DOHH2 (cell line): ENCODE results near the gene RNU2-63P.
"Not testable (repeated sequence)": the region's sequence is repeated elsewhere in the genome, so short reads cannot be mapped to it uniquely, and the experiment has no call there.

Experiments used
- H3F3A ChIP-seq: fragments of 200-600 bp; sonication (generic), shearing (Covaris generic); 2 replicates; pipeline ENCODE4 v1.6.0; 2016; ENCODE audit warnings: antibody characterized with exemption, mild to moderate bottlenecking; ENCODE audit not compliant: control insufficient read depth, insufficient read depth
- H3K27ac ChIP-seq: fragments of 200-600 bp; sonication (generic); 2 replicates; pipeline ENCODE4 v1.5.1; 2014; ENCODE audit warnings: low read depth, mild to moderate bottlenecking, low read length, moderate library complexity
- H3K27me3 ChIP-seq: fragments of 200-600 bp; sonication (generic); 2 replicates; pipeline ENCODE4 v1.6.1; 2014; ENCODE audit warnings: mild to moderate bottlenecking, low read length, mixed read lengths; ENCODE audit not compliant: control insufficient read depth
- H3K36me3 ChIP-seq: fragments of 200-600 bp; sonication (generic); 2 replicates; pipeline ENCODE4 v1.6.1; 2014; ENCODE audit warnings: mild to moderate bottlenecking, low read length, moderate library complexity, mixed read lengths; ENCODE audit not compliant: control insufficient read depth
- H3K4me1 ChIP-seq: fragments of 200-600 bp; sonication (generic); 2 replicates; pipeline ENCODE4 v1.6.1; 2014; ENCODE audit warnings: mild to moderate bottlenecking, low read length, mixed read lengths; ENCODE audit not compliant: control insufficient read depth
- H3K4me2 ChIP-seq: fragments of 200-600 bp; sonication (generic); 2 replicates; pipeline ENCODE4 v1.6.0; 2014; ENCODE audit warnings: mild to moderate bottlenecking, low read length, moderate library complexity
- H3K4me3 ChIP-seq: fragments of 200-600 bp; sonication (generic); 2 replicates; pipeline ENCODE4 v1.5.1; 2014; ENCODE audit warnings: mild to moderate bottlenecking, low read length, mixed read lengths
- H3K79me2 ChIP-seq: fragments of 200-600 bp; sonication (generic); 2 replicates; pipeline ENCODE4 v1.6.1; 2014; ENCODE audit warnings: mild to moderate bottlenecking, low read length, mixed read lengths; ENCODE audit not compliant: control insufficient read depth
- H3K9me2 ChIP-seq: fragments of 200-600 bp; sonication (generic); replicated peaks from 2 replicates; pipeline ENCODE4 v1.6.1; 2014; ENCODE audit warnings: mild to moderate bottlenecking, low read length, mixed read lengths; ENCODE audit not compliant: control insufficient read depth
- H3K9me3 ChIP-seq: fragments of 200-600 bp; sonication (generic); 2 replicates; pipeline ENCODE4 v1.6.1; 2014; ENCODE audit warnings: antibody characterized with exemption, low read length, mixed read lengths; ENCODE audit not compliant: control insufficient read depth, insufficient read depth
- H4K20me1 ChIP-seq: fragments of 200-600 bp; sonication (generic); 2 replicates; pipeline ENCODE4 v1.6.0; 2014; ENCODE audit warnings: low read depth, mild to moderate bottlenecking, antibody characterized with exemption, low read length, moderate library complexity; ENCODE audit not compliant: control insufficient read depth, insufficient read depth
- EZH2phosphoT487 ChIP-seq: fragments of 200-600 bp; sonication (generic); IDR thresholded peaks from 2 replicates; pipeline ENCODE4 v1.6.1; 2017; ENCODE audit warnings: borderline replicate concordance, mild to moderate bottlenecking, antibody characterized with exemption, low read length, moderate library complexity, mixed read lengths
- TF ChIP-seq, protein P1 (sequence below): fragments of 200-600 bp; sonication (generic); IDR thresholded peaks from one replicate; pipeline ENCODE4 v1.5.1; 2014; ENCODE audit warnings: antibody characterized with exemption, mild to moderate bottlenecking, low read depth, low read length; ENCODE audit not compliant: poor library complexity, severe bottlenecking

RNU2-63P gene

GRCh38 chr2:88002359-88002707 is 14.0 kb downstream of the RNU2-63P start:
- Histone ChIP-seq H3K9me2 (no peaks in the 10 kb centered on the region), H3K27ac (peak overlapping the region; percentile 75), H4K20me1 (no peaks in the 10 kb centered on the region), H3K36me3 (no peaks in the 10 kb centered on the region), H3K4me2 (peak overlapping the region; percentile 82), H3K27me3 (no peaks in the 10 kb centered on the region), H3F3A (no peaks in the 10 kb centered on the region), H3K4me3 (peak overlapping the region; percentile 73), H3K79me2 (peaks cover 10% of the 10 kb centered on the region), H3K4me1 (peaks cover 60% of the 10 kb centered on the region), H3K9me3 (no peaks in the 10 kb centered on the region)
- TF ChIP-seq EZH2phosphoT487, result no peak
- TF ChIP-seq, protein P1, sequence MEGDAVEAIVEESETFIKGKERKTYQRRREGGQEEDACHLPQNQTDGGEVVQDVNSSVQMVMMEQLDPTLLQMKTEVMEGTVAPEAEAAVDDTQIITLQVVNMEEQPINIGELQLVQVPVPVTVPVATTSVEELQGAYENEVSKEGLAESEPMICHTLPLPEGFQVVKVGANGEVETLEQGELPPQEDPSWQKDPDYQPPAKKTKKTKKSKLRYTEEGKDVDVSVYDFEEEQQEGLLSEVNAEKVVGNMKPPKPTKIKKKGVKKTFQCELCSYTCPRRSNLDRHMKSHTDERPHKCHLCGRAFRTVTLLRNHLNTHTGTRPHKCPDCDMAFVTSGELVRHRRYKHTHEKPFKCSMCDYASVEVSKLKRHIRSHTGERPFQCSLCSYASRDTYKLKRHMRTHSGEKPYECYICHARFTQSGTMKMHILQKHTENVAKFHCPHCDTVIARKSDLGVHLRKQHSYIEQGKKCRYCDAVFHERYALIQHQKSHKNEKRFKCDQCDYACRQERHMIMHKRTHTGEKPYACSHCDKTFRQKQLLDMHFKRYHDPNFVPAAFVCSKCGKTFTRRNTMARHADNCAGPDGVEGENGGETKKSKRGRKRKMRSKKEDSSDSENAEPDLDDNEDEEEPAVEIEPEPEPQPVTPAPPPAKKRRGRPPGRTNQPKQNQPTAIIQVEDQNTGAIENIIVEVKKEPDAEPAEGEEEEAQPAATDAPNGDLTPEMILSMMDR, result no peak

GRCh38 chr2:88000474-88000873 is 15.9 kb downstream of the RNU2-63P start:
- H3K4me3 ChIP-seq, H3K27ac ChIP-seq, H3K9me3 ChIP-seq, H3K27me3 ChIP-seq, H3K36me3 ChIP-seq, H4K20me1 ChIP-seq, H3K9me2 ChIP-seq, H3K4me2 ChIP-seq: not testable (repeated sequence)
- Histone ChIP-seq H3F3A (peaks cover 11% of the 10 kb centered on the region), H3K4me1 (peaks cover 79% of the 10 kb centered on the region), H3K79me2 (peaks cover 10% of the 10 kb centered on the region)

DNA sequence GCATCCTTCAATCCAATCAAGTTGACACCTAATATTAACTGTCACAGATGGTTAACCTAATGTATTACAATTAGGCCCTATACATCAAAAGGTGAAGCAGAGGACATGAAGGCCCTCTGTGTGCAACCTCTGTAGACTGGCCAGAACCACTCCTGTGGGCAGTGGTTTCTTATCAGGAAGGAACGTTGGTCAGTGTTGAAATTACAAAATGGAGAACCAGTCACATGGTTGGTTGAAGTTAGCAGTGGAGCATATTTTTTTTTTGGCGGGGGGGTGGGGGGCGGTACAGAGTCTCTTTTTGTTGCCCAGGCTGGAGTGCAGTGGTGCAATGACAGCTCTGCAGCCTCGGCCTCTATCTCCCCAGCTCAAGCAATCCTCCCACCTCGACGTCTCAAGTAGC is 19.8 kb downstream of the RNU2-63P start:
- Histone ChIP-seq H3K27me3 (no peaks in the 10 kb centered on the region), H3F3A (peaks cover 20% of the 10 kb centered on the region), H3K4me3 (peak overlapping the region; percentile 65), H3K9me3 (no peaks in the 10 kb centered on the region), H3K79me2 (peaks cover 6% of the 10 kb centered on the region), H3K4me1 (peaks cover 73% of the 10 kb centered on the region), H3K36me3 (no peaks in the 10 kb centered on the region), H3K9me2 (no peaks in the 10 kb centered on the region), H4K20me1 (no peaks in the 10 kb centered on the region), H3K27ac (peak overlapping the region; percentile 99), H3K4me2 (peak overlapping the region; percentile 72)
- no peak for TF ChIP-seq EZH2phosphoT487
- TF ChIP-seq, protein P1, result no peak

- Histone ChIP-seq H3K27me3 (no peaks in the 10 kb centered on the region), H4K20me1 (no peaks in the 10 kb centered on the region), H3F3A (peaks cover 20% of the 10 kb centered on the region), H3K9me3 (no peaks in the 10 kb centered on the region), H3K36me3 (no peaks in the 10 kb centered on the region), H3K27ac (peak overlapping the region; percentile 99), H3K4me1 (peaks cover 64% of the 10 kb centered on the region), H3K4me3 (peak overlapping the region; percentile 65), H3K4me2 (peak overlapping the region; percentile 72), H3K79me2 (no peaks in the 10 kb centered on the region), H3K9me2 (no peaks in the 10 kb centered on the region)
- no peak for TF ChIP-seq EZH2phosphoT487
- TF ChIP-seq, protein P1, result peak; percentile 6
Measured at GRCh38 chr2:87995756-87996155, 20.6 kb downstream of the RNU2-63P start.

DNA sequence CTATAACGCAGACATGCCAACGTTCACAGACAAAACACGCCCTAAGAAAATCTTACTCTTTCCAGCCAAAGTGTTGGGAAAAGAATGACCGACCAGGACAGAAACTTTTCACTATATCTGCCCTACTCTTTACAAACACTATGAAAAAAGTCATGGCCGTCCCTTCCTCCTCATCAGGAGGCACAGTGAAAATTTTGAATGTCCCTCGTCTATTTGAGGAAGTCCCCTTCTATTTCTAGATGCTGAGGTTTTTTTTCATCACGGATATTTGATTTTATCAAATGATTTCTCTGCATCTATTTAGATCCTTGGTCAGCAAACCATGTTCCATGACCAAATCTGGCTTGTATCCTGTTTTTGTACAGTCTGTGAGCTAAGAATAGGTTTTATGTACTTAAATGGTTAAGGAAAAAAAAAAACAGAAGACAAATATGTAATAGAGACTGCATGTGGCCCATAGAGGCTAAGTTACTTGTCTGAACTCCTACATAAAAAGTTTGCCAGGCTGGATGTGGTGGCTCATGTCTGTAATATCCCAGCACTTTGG is 22.0 kb downstream of the RNU2-63P start:
- H3K4me2 ChIP-seq, result peak overlapping the region; percentile 72

DNA sequence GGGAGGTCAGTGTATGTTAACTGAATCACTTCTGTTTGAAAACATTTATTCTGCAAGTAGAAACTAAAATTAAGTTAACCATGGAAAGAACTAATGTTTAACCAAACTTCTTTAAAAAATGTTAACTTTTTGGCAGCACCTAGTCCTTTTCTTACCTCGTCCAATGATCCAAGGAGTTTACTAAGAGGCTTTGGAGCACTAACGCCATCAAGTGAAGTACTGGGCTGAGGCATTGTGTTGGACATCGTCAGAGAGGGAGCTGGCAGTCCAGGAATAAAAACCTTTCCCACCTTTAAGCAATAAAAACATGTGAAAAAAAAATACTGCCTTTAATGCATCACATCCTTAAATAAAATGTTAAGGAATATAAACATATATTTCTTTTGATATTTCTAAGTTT is 23.8 kb downstream of the RNU2-63P start:
- H3K27me3 ChIP-seq, H4K20me1 ChIP-seq, H3K36me3 ChIP-seq, H3K9me3 ChIP-seq, H3K4me3 ChIP-seq, H3K9me2 ChIP-seq, H3K79me2 ChIP-seq, H3K4me2 ChIP-seq: not testable (repeated sequence)
- H3F3A ChIP-seq, result peaks cover 20% of the 10 kb centered on the region
- H3K27ac ChIP-seq, result peak overlapping the region; percentile 66; the same call in 1 of the 2 replicates
- H3K4me1 ChIP-seq, result peaks cover 41% of the 10 kb centered on the region

More for the DNA sequence above, 22.0 kb downstream of the RNU2-63P start:
- peaks cover 56% of the 10 kb centered on the region for H3K4me1 ChIP-seq
- H3K9me3 ChIP-seq, H3K36me3 ChIP-seq, H3K27me3 ChIP-seq, H3K79me2 ChIP-seq, H3K9me2 ChIP-seq, H4K20me1 ChIP-seq: not testable (repeated sequence)
- H3F3A ChIP-seq, result peaks cover 20% of the 10 kb centered on the region
- H3K27ac ChIP-seq, result peak overlapping the region; percentile 99
- peak overlapping the region; percentile 65 for H3K4me3 ChIP-seq
